HepG2 (cell line): ENCODE measurements around the gene GFAP. TPM values are rescaled to one million over a fixed set of nuclear protein-coding genes. Genes with fewer than 3 reads are reported as not detected.
A peak's percentile ranks its signal among the peaks of the same experiment; 100 is the strongest.

Source experiments
- ARNTL ChIP-seq: sonication (generic); formaldehyde crosslinking; IDR thresholded peaks from 2 replicates; pipeline ENCODE4 v1.4.0; 2020; ENCODE audit warnings: mild to moderate bottlenecking, missing genetic modification reagents
- BCL6 ChIP-seq: IDR thresholded peaks from 2 replicates; pipeline ENCODE4 v1.6.1; 2016; ENCODE audit warnings: missing genetic modification reagents, missing compliant biosample characterization
- EP300 ChIP-seq, 3 experiments: sonication (generic) in 1 of 3; formaldehyde crosslinking in 1 of 3; IDR thresholded peaks; 2 replicates each; pipeline versions ENCODE4 v1.5.1 to v1.6.1; 2011 to 2020; ENCODE audit warnings: low read depth in 2 of 3, low read length in 2 of 3, borderline replicate concordance in 1 of 3, improper control_type of control experiment in 1 of 3, mild to moderate bottlenecking in 1 of 3, missing genetic modification reagents in 1 of 3, moderate library complexity in 1 of 3
- GATAD2A ChIP-seq: IDR thresholded peaks from 2 replicates; pipeline ENCODE4 v1.6.1; 2016
- HNRNPL ChIP-seq: fragments of 200-400 bp; formaldehyde crosslinking; IDR thresholded peaks from 2 replicates; pipeline ENCODE4 v1.6.1; 2017; ENCODE audit warnings: mild to moderate bottlenecking, low read depth, low read length
- PHF8 ChIP-seq: sonication (generic); formaldehyde crosslinking; IDR thresholded peaks from 2 replicates; pipeline ENCODE4 v1.5.0; 2020; ENCODE audit warnings: missing genetic modification reagents
- RFXANK ChIP-seq: IDR thresholded peaks from 2 replicates; pipeline ENCODE4 v1.6.1; 2016
- SAP130 ChIP-seq: IDR thresholded peaks from 2 replicates; pipeline ENCODE4 v1.6.1; 2016; ENCODE audit warnings: low read depth
- SMC3 ChIP-seq: IDR thresholded peaks from 2 replicates; pipeline ENCODE4 v1.6.1; 2011; ENCODE audit warnings: low read length, improper control_type of control experiment
- SSRP1 ChIP-seq: IDR thresholded peaks from 2 replicates; pipeline ENCODE4 v1.6.1; 2016; ENCODE audit warnings: control low read depth
- ZFP37 ChIP-seq: sonication (generic); formaldehyde crosslinking; IDR thresholded peaks from 2 replicates; pipeline ENCODE4 v1.4.0; 2020; ENCODE audit warnings: missing genetic modification reagents, borderline replicate concordance
- ZNF354B ChIP-seq: sonication (generic); formaldehyde crosslinking; IDR thresholded peaks from 2 replicates; pipeline ENCODE4 v1.8.0; 2022; ENCODE audit warnings: mild to moderate bottlenecking, missing genetic modification reagents
- ZNF577 ChIP-seq: sonication (generic); formaldehyde crosslinking; IDR thresholded peaks from 2 replicates; pipeline ENCODE4 v1.4.0; 2020; ENCODE audit warnings: mild to moderate bottlenecking, low read depth, missing genetic modification reagents, borderline replicate concordance
- ZNF678 ChIP-seq: sonication (generic); formaldehyde crosslinking; IDR thresholded peaks from 2 replicates; pipeline ENCODE4 v1.4.0; 2020; ENCODE audit warnings: mild to moderate bottlenecking, missing genetic modification reagents
- ZNF749 ChIP-seq: sonication (generic); formaldehyde crosslinking; IDR thresholded peaks from 2 replicates; pipeline ENCODE4 v1.8.0; 2022; ENCODE audit warnings: mild to moderate bottlenecking, missing genetic modification reagents, moderate library complexity, borderline replicate concordance
- ZSCAN12 ChIP-seq: sonication (generic); formaldehyde crosslinking; IDR thresholded peaks from 2 replicates; pipeline ENCODE4 v1.9.0; 2021; ENCODE audit warnings: mild to moderate bottlenecking, missing genetic modification reagents
- ZSCAN31 ChIP-seq: sonication (generic); formaldehyde crosslinking; IDR thresholded peaks from 2 replicates; pipeline ENCODE4 v1.5.0; 2020; ENCODE audit warnings: low read depth, mild to moderate bottlenecking, missing genetic modification reagents
- polyA plus RNA-seq, 8 experiments: library from polyadenylated mRNA; depleted of rRNA in 3 of 8; stranded (reverse) in 7 of 8; unstranded in 1 of 8; fragments of >200 nt; fragmentation: Illumina TruSeq in 4 of 8; extraction: Trizol in 4 of 8; gene quantifications; 2 replicates each; pipeline versions ENCODE4 v1.2.1 to v1.2.3, GENCODE V29; 2011 to 2016; ENCODE audit warnings: low read depth in 4 of 8, missing spikeins in 1 of 8, mixed read lengths in 1 of 8; ENCODE audit not compliant: insufficient read depth in 1 of 8
- total RNA-seq, 5 experiments: library from RNA; depleted of rRNA; stranded (reverse); fragments of >200 nt; fragmentation: Illumina TruSeq; extraction: Trizol; gene quantifications; 2 replicates each; pipeline ENCODE4 v1.2.3, GENCODE V29; 2016; ENCODE audit warnings: low read depth in 1 of 5
- TF ChIP-seq, protein P1 (sequence below): sonication (generic); formaldehyde crosslinking; IDR thresholded peaks from one replicate; pipeline ENCODE4 v1.5.1; 2020; ENCODE audit warnings: mild to moderate bottlenecking, missing genetic modification reagents; ENCODE audit errors: not compliant biosample characterization
- TF ChIP-seq, protein P2 (sequence below): sonication (generic); formaldehyde crosslinking; IDR thresholded peaks from 2 replicates; pipeline ENCODE4; 2020; ENCODE audit warnings: missing genetic modification reagents, mild to moderate bottlenecking, borderline replicate concordance

The GFAP gene
- total and polyA plus RNA-seq, 2 of the 13 experiments (the other 11 are each of a cell fraction or from before 2014, with no cell fraction given) = 0.11 to 0.29 TPM

DNA sequence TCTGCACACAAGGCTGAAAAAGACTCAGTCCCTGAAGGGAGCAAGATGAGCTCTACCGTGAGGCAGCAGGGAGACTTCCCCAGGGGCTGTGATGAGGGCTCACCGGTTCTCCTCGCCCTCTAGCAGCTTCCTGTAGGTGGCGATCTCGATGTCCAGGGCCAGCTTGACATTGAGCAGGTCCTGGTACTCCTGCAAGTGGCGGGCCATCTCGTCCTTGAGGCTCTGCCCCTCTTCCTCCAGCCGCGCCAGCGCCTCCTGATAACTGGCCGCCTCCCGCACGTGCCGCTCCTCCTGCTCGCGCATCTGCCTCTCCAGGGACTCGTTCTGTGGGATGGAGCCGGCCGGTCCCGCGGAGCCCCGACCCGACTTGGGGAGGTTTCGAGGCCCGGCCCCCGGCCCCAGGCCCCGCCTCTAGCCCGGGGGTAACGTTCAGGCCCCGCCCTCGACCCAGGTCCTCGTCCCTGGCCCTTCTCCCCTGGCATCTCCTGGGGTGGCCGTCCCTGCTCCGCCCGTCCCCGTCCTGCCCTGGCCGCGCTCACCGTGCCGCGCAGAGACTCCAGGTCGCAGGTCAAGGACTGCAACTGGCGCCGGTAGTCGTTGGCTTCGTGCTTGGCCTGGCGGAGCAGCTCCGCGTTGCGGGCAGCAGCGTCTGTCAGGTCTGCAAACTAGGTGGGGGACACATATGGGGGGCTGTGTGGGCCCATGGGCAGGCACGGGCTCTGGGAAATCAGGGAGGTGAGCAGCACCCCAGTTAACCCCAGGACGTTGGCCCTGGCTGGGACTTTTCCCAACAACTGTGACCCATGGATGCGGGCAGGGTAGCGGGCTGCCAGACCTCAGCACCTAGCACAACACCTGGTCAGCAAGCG, 3.9 kb downstream of the GFAP start (continued):
- TF ChIP-seq EP300 (IDR thresholded peaks at IDR 0.05; ENCODE audit: low read depth in 2 of 2, low read length in 2 of 2) (no peak), EP300 (CRISPR knock-in tag; IDR thresholded peaks at IDR 0.05; ENCODE audit: borderline replicate concordance) (no peak), ZFP37 (CRISPR knock-in tag) (no peak), ZNF678 (no peak), SAP130 (CRISPR knock-in tag) (peak; percentile 52), BCL6 (CRISPR knock-in tag) (no peak), GATAD2A (no peak), ZSCAN31 (CRISPR knock-in tag) (no peak; the same call in 1 of the 2 replicates), SMC3 (peak; percentile 22; the same call in 1 of the 2 replicates), ZNF749 (CRISPR knock-in tag) (0 out of 2 replicates have a peak, but pooled peaks have one; percentile 35), RFXANK (no peak), SSRP1 (no peak), ZNF354B (CRISPR knock-in tag) (no peak), HNRNPL (peak; percentile 55; the same call in 1 of the 2 replicates), ZNF577 (CRISPR knock-in tag) (no peak), PHF8 (peak; percentile 42), ZSCAN12 (CRISPR knock-in tag) (no peak), ARNTL (CRISPR knock-in tag) (no peak)
- TF ChIP-seq, protein P1, sequence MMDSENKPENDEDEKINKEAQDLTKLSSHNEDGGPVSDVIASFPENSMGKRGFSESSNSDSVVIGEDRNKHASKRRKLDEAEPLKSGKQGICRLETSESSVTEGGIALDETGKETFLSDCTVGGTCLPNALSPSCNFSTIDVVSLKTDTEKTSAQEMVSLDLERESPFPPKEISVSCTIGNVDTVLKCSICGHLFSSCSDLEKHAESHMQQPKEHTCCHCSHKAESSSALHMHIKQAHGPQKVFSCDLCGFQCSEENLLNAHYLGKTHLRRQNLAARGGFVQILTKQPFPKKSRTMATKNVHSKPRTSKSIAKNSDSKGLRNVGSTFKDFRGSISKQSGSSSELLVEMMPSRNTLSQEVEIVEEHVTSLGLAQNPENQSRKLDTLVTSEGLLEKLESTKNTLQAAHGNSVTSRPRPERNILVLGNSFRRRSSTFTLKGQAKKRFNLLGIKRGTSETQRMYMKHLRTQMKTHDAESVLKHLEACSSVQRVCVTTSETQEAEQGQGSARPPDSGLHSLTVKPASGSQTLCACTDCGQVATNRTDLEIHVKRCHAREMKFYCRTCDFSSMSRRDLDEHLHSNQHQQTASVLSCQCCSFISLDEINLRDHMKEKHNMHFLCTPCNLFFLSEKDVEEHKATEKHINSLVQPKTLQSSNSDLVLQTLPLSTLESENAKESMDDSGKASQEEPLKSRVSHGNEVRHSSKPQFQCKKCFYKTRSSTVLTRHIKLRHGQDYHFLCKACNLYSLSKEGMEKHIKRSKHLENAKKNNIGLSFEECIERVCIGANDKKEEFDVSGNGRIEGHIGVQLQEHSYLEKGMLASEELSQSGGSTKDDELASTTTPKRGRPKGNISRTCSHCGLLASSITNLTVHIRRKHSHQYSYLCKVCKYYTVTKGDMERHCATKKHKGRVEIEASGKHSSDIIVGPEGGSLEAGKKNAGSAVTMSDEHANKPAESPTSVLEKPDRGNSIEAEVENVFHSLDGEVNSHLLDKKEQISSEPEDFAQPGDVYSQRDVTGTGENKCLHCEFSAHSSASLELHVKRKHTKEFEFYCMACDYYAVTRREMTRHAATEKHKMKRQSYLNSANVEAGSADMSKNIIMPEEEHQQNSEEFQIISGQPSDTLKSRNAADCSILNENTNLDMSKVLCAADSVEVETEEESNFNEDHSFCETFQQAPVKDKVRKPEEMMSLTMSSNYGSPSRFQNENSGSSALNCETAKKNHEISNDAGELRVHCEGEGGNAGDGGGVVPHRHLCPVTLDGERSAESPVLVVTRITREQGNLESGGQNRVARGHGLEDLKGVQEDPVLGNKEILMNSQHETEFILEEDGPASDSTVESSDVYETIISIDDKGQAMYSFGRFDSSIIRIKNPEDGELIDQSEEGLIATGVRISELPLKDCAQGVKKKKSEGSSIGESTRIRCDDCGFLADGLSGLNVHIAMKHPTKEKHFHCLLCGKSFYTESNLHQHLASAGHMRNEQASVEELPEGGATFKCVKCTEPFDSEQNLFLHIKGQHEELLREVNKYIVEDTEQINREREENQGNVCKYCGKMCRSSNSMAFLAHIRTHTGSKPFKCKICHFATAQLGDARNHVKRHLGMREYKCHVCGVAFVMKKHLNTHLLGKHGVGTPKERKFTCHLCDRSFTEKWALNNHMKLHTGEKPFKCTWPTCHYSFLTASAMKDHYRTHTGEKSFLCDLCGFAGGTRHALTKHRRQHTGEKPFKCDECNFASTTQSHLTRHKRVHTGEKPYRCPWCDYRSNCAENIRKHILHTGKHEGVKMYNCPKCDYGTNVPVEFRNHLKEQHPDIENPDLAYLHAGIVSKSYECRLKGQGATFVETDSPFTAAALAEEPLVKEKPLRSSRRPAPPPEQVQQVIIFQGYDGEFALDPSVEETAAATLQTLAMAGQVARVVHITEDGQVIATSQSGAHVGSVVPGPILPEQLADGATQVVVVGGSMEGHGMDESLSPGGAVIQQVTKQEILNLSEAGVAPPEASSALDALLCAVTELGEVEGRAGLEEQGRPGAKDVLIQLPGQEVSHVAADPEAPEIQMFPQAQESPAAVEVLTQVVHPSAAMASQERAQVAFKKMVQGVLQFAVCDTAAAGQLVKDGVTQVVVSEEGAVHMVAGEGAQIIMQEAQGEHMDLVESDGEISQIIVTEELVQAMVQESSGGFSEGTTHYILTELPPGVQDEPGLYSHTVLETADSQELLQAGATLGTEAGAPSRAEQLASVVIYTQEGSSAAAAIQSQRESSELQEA (CRISPR knock-in tag) = no peak
- TF ChIP-seq, protein P2, sequence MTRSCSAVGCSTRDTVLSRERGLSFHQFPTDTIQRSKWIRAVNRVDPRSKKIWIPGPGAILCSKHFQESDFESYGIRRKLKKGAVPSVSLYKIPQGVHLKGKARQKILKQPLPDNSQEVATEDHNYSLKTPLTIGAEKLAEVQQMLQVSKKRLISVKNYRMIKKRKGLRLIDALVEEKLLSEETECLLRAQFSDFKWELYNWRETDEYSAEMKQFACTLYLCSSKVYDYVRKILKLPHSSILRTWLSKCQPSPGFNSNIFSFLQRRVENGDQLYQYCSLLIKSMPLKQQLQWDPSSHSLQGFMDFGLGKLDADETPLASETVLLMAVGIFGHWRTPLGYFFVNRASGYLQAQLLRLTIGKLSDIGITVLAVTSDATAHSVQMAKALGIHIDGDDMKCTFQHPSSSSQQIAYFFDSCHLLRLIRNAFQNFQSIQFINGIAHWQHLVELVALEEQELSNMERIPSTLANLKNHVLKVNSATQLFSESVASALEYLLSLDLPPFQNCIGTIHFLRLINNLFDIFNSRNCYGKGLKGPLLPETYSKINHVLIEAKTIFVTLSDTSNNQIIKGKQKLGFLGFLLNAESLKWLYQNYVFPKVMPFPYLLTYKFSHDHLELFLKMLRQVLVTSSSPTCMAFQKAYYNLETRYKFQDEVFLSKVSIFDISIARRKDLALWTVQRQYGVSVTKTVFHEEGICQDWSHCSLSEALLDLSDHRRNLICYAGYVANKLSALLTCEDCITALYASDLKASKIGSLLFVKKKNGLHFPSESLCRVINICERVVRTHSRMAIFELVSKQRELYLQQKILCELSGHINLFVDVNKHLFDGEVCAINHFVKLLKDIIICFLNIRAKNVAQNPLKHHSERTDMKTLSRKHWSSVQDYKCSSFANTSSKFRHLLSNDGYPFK = peak; percentile 72
